HL-60 (cell line): ENCODE measurements around the gene P2RY14.

Experiments
- DNase-seq, 2 experiments: peaks; one replicate each; pipeline ENCODE4 v3.0.0-alpha.2; 2010 to 2020; ENCODE audit warnings: low read depth in 1 of 2, low spot score in 1 of 2
- H3K27ac ChIP-seq: fragments of 250-450 bp; sonication (Bioruptor Pico); replicated peaks from 2 replicates; pipeline ENCODE4 v1.5.1; 2020; ENCODE audit warnings: mild to moderate bottlenecking, moderate library complexity
- H3K27me3 ChIP-seq: fragments of 250-450 bp; sonication (Bioruptor Pico); 2 replicates; pipeline ENCODE4 v1.5.1; 2021; ENCODE audit warnings: mild to moderate bottlenecking, moderate library complexity; ENCODE audit not compliant: insufficient read depth, poor library complexity, severe bottlenecking
- H3K4me3 ChIP-seq: replicated peaks from 2 replicates; pipeline ENCODE4 v1.5.1; 2011; ENCODE audit warnings: mild to moderate bottlenecking, control low read depth, low read length; ENCODE audit not compliant: insufficient read depth
- GABPA ChIP-seq: IDR thresholded peaks from 2 replicates; pipeline ENCODE4 v1.6.1; 2012; ENCODE audit warnings: low read depth
- POLR2AphosphoS5 ChIP-seq: IDR thresholded peaks from 2 replicates; pipeline ENCODE4 v1.6.1; 2012; ENCODE audit warnings: low read depth
- REST ChIP-seq: IDR thresholded peaks from 2 replicates; pipeline ENCODE4 v1.6.1; 2012; ENCODE audit warnings: low read depth; ENCODE audit not compliant: insufficient replicate concordance
- SPI1 ChIP-seq: IDR thresholded peaks from 2 replicates; pipeline ENCODE4 v1.6.1; 2012; ENCODE audit warnings: low read depth, mild to moderate bottlenecking, borderline replicate concordance
- TF ChIP-seq, protein P1 (sequence below): IDR thresholded peaks from one replicate; pipeline ENCODE4 v1.5.1; 2011; ENCODE audit warnings: low read length, control low read depth, inconsistent platforms; ENCODE audit not compliant: insufficient read depth

The P2RY14 gene

DNA sequence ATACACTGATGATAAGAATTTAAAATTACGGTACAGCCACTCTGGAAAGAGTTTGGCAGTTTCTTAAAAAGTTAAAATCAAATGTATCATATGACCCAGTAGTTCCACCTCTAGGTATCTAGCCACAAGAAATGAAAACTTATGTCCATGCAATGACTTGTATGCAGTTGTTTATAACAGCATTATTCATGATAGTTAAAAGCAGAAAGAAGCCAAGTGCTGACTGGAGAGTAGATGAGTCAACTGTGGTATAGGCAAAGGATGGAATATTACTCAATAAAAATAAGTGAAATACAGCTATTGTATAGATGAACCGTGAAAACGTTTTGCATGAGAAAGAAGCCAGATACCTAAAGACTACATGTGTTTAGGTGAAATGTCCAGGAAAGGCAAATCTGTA is 23.4 kb upstream of the P2RY14 start:
- H3K27ac ChIP-seq: no peak overlapping the region
- DNase-seq: no peak
- H3K4me3 ChIP-seq: no peak overlapping the region
- no peak for TF ChIP-seq GABPA
- no peak for TF ChIP-seq REST
- TF ChIP-seq POLR2AphosphoS5: no peak
- H3K27me3 ChIP-seq: no peaks in the 10 kb centered on the region

GRCh38 chr3:151300539-151300938 is 22.2 kb upstream of the P2RY14 start:
- no peak overlapping the region for H3K27ac ChIP-seq
- no peaks in the 10 kb centered on the region for H3K27me3 ChIP-seq
- H3K4me3 ChIP-seq: no peak overlapping the region
- no peak for TF ChIP-seq REST
- no peak for TF ChIP-seq GABPA
- TF ChIP-seq, protein P1, sequence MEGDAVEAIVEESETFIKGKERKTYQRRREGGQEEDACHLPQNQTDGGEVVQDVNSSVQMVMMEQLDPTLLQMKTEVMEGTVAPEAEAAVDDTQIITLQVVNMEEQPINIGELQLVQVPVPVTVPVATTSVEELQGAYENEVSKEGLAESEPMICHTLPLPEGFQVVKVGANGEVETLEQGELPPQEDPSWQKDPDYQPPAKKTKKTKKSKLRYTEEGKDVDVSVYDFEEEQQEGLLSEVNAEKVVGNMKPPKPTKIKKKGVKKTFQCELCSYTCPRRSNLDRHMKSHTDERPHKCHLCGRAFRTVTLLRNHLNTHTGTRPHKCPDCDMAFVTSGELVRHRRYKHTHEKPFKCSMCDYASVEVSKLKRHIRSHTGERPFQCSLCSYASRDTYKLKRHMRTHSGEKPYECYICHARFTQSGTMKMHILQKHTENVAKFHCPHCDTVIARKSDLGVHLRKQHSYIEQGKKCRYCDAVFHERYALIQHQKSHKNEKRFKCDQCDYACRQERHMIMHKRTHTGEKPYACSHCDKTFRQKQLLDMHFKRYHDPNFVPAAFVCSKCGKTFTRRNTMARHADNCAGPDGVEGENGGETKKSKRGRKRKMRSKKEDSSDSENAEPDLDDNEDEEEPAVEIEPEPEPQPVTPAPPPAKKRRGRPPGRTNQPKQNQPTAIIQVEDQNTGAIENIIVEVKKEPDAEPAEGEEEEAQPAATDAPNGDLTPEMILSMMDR: no peak
- TF ChIP-seq POLR2AphosphoS5: no peak
- TF ChIP-seq SPI1: no peak
- DNase-seq: no peak

DNA sequence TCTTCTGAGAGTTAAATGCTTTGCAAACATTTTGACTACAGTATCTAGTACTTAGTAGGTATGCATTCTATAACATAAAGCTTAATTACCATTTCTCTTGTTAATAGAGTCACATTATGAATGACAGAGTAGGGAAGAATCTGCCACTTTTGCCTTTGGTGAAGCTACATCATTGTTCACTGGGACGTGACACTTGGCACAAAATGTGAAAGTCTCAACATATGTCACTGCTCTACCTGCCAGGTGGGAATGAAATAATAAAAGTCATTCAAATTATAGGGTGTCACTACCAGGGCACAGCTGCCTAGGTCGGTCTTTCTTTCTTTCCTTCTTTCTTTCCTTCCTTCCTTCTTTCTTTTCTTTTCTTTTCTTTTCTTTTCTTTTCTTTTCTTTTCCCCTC is 20.7 kb upstream of the P2RY14 start:
- DNase-seq: no peak

More for the DNA sequence above, 20.7 kb upstream of the P2RY14 start:
- Histone ChIP-seq H3K27me3 (no peaks in the 10 kb centered on the region), H3K4me3 (no peak overlapping the region), H3K27ac (no peak overlapping the region)
- no peak for TF ChIP-seq GABPA
- no peak for TF ChIP-seq POLR2AphosphoS5
- TF ChIP-seq SPI1: no peak
- TF ChIP-seq, protein P1: no peak
- TF ChIP-seq REST: no peak
